B cell (primary cell): Measurements from ENCODE around the gene TACR2. TPM values are rescaled to one million over a fixed set of nuclear protein-coding genes. Genes with fewer than 3 reads are reported as not detected.
A peak's percentile ranks its signal among the peaks of the same experiment; 100 is the strongest.
"Not testable (repeated sequence)": the region's sequence is repeated elsewhere in the genome, so short reads cannot be mapped to it uniquely, and the experiment has no call there.

Experiments
- ATAC-seq: fragments of 200-7000 bp; cut with Tn5 transposase; one replicate; pipeline ENCODE4 v1.10.0; 2021; ENCODE audit warnings: low read depth, mild to moderate bottlenecking, moderate number of reproducible peaks, moderate library complexity
- CTCF ChIA-PET: fragments of 350-600 bp; sonication (Branson Sonifier 250); formaldehyde crosslinking; loops from one replicate; lab custom pipeline; 2021; ENCODE audit warnings: antibody characterized with exemption, inconsistent platforms; lab: Charles Lee
- POLR2A ChIA-PET: fragments of 350-600 bp; sonication (Branson Sonifier 250); formaldehyde crosslinking; loops from one replicate; lab custom pipeline; 2021; ENCODE audit warnings: antibody characterized with exemption; lab: Charles Lee
- DNase-seq: peaks from one replicate; pipeline ENCODE4 v3.0.0; 2013
- H2AFZ ChIP-seq: 2 replicates; pipeline ENCODE4 v1.6.1; 2012; ENCODE audit warnings: mild to moderate bottlenecking, low read depth, low read length; ENCODE audit not compliant: insufficient read depth, poor library complexity, severe bottlenecking
- H3K27ac ChIP-seq, 2 donors: 1 replicate in 1 of 2; 2 replicates in 1 of 2; pipeline ENCODE4 v1.5.1; 2012 to 2013; ENCODE audit warnings: low read length in 2 of 2, mild to moderate bottlenecking in 2 of 2, moderate library complexity in 1 of 2
- H3K27me3 ChIP-seq, 4 experiments: fragments of 200-600 bp in 1 of 4; sonication (generic) in 1 of 4; replicated peaks in 1 of 4; 1 replicate in 2 of 4; 2 replicates in 2 of 4; pipeline versions ENCODE4 v1.6.1 to v1.7.0; 2013 to 2016; ENCODE audit warnings: low read length in 3 of 4, mild to moderate bottlenecking in 2 of 4, mixed read lengths in 1 of 4, moderate library complexity in 1 of 4; ENCODE audit not compliant: insufficient read depth in 4 of 4, control insufficient read depth in 3 of 4; ENCODE audit errors: control extremely low read depth in 1 of 4
- H3K36me3 ChIP-seq, 2 experiments: replicated peaks in 1 of 2; 1 replicate in 1 of 2; 2 replicates in 1 of 2; pipeline versions ENCODE4 v1.6.1 to v1.7.1; 2013; ENCODE audit warnings: low read length in 1 of 2; ENCODE audit not compliant: insufficient read depth in 2 of 2, control insufficient read depth in 1 of 2; ENCODE audit errors: control extremely low read depth in 1 of 2, extremely low read depth in 1 of 2
- H3K4me1 ChIP-seq, 2 donors: fragments of 200-600 bp in 1 of 2; sonication (generic) in 1 of 2; 1 replicate in 1 of 2; 2 replicates in 1 of 2; pipeline versions ENCODE4 v1.5.1 to v1.6.1; 2013 to 2017; ENCODE audit warnings: low read length in 2 of 2; ENCODE audit not compliant: control insufficient read depth in 2 of 2, insufficient read depth in 2 of 2
- H3K4me2 ChIP-seq: replicated peaks from 2 replicates; pipeline ENCODE3; 2012; ENCODE audit warnings: mild to moderate bottlenecking, low read depth, low read length; ENCODE audit not compliant: poor library complexity, severe bottlenecking
- H3K4me3 ChIP-seq, 5 experiments: fragments of 200-600 bp in 1 of 5; sonication (generic) in 1 of 5; 1 replicate in 3 of 5; 2 replicates in 2 of 5; pipeline versions ENCODE4 v1.5.1 to v1.7.0; 2011 to 2016; ENCODE audit warnings: low read length in 4 of 5, mild to moderate bottlenecking in 4 of 5, low read depth in 2 of 5, control low read depth in 1 of 5, moderate library complexity in 1 of 5; ENCODE audit not compliant: insufficient read depth in 1 of 5; ENCODE audit errors: control extremely low read depth in 1 of 5, extremely low read depth in 1 of 5
- H3K79me2 ChIP-seq: fragments of 200-600 bp; sonication (generic); one replicate; pipeline ENCODE4 v1.6.0; 2016; ENCODE audit warnings: low read length; ENCODE audit not compliant: control insufficient read depth, insufficient read depth
- H3K9ac ChIP-seq: fragments of 200-600 bp; sonication (generic); 2 replicates; pipeline ENCODE4 v1.6.1; 2017; ENCODE audit warnings: mild to moderate bottlenecking, low read length, moderate library complexity
- H3K9me3 ChIP-seq, 3 donors: one replicate each; pipeline versions ENCODE4 v1.6.1 to v1.7.1; 2013; ENCODE audit warnings: low read length in 2 of 3; ENCODE audit not compliant: control insufficient read depth in 2 of 3, insufficient read depth in 1 of 3; ENCODE audit errors: control extremely low read depth in 1 of 3
- H4K20me1 ChIP-seq: 2 replicates; pipeline ENCODE4 v1.6.0; 2012; ENCODE audit warnings: mild to moderate bottlenecking, low read length; ENCODE audit not compliant: insufficient read depth, control insufficient read depth, poor library complexity, severe bottlenecking
- H3K27ac Mint-ChIP-seq: one replicate; pipeline ENCODE4 v1.8.0; 2021; ENCODE audit warnings: mixed read lengths
- H3K27me3 Mint-ChIP-seq: one replicate; pipeline ENCODE4 v1.8.0; 2021; ENCODE audit warnings: mixed read lengths
- H3K4me1 Mint-ChIP-seq: one replicate; pipeline ENCODE4 v1.8.0; 2021; ENCODE audit warnings: mixed read lengths
- H3K4me3 Mint-ChIP-seq: one replicate; pipeline ENCODE4 v1.8.0; 2021; ENCODE audit warnings: mixed read lengths
- H3K9me3 Mint-ChIP-seq: one replicate; pipeline ENCODE4 v1.8.0; 2022; ENCODE audit warnings: mixed read lengths; ENCODE audit not compliant: insufficient read depth
- CTCF ChIP-seq: fragments of 200-600 bp; IDR thresholded peaks from one replicate; pipeline ENCODE4 v1.8.0; 2022; ENCODE audit warnings: antibody characterized with exemption, mild to moderate bottlenecking
- EZH2 ChIP-seq: IDR thresholded peaks from 2 replicates; pipeline ENCODE4 v1.6.1; 2012; ENCODE audit warnings: borderline replicate concordance, low read depth, mild to moderate bottlenecking, moderate library complexity, low read length; ENCODE audit not compliant: insufficient read depth, poor library complexity, severe bottlenecking
- WGBS: methylation state at CpG from one replicate; pipeline ENCODE4 v1.1.5; 2013; ENCODE audit warnings: missing lambda C conversion rate; ENCODE audit not compliant: insufficient coverage; 5-methylcytosine and 5-hydroxymethylcytosine counted together
- intact Hi-C: fragments of 100-400 bp; cut with micrococcal nuclease; formaldehyde crosslinking; loops from one replicate; pipeline ENCODE4 v1.10.0; 2022
- polyA plus RNA-seq: library from polyadenylated mRNA; depleted of rRNA; stranded (reverse); fragments of >200 nt; gene quantifications from 2 replicates; pipeline ENCODE4 v1.2.3, GENCODE V29; 2012
- total RNA-seq, 2 donors: library from RNA; stranded (reverse); fragments of 120-200 nt in 1 of 2; gene quantifications; 1 replicate in 1 of 2; 2 replicates in 1 of 2; pipeline versions ENCODE4 v1.2.3 to v1.2.4, GENCODE V29; 2013 to 2022

TACR2 gene
- total and polyA plus RNA-seq, 2 donors (not counting 1 experiment from before 2014, with no cell fraction given) = 0.18 TPM; not detected in 1

GRCh38 chr10:69451209-69451783 lies 34.6 kb upstream of the TACR2 start, which contains the start of gene TSPAN15:
TSS of gene TSPAN15 (plus strand) at chr10:69451465. CDS start at chr10:69451595, 130 bp downstream.
- no peaks in the 10 kb centered on the region for H3K36me3 ChIP-seq
- CTCF ChIA-PET = no interaction called here
- H3K27ac Mint-ChIP-seq = no peak within 1 kb of the TSS
- H3K9ac ChIP-seq = peak within 1 kb of the TSS; percentile 59
- H3K9me3 ChIP-seq = no peaks in the 10 kb centered on the region
- H3K9me3 Mint-ChIP-seq = no peaks in the 10 kb centered on the region
- H2AFZ ChIP-seq = peak within 1 kb of the TSS; percentile 72
- H3K27me3 ChIP-seq = peaks cover 0 to 19% (median 10%) of the 10 kb centered on the region in 4 experiments
- DNase-seq (peak; percentile 62), ATAC-seq (peak; percentile 89)
- H3K27me3 Mint-ChIP-seq = peaks cover 34% of the 10 kb centered on the region
- peak within 1 kb of the TSS; percentile 5 to 50 (median 44) for H3K4me3 ChIP-seq
- peak within 1 kb of the TSS; percentile 85 for H3K4me2 ChIP-seq
- H4K20me1 ChIP-seq = no peaks in the 10 kb centered on the region
- under 1% methylated on average over 37 of the region's 45 CpGs for WGBS
- peak within 1 kb of the TSS; percentile 88 for H3K4me3 Mint-ChIP-seq
- H3K27ac ChIP-seq = no peak within 1 kb of the TSS
- H3K4me1 Mint-ChIP-seq = peaks cover 13% of the 10 kb centered on the region
- TF ChIP-seq EZH2 (no peak), CTCF (no peak)
- peaks cover 10 to 12% of the 10 kb centered on the region in 2 donors for H3K4me1 ChIP-seq
- no peaks in the 10 kb centered on the region for H3K79me2 ChIP-seq
- POLR2A ChIA-PET = no interaction called here
- intact Hi-C loops = no loop called here

GRCh38 chr10:69450395-69450794 lies 33.7 kb upstream of the TACR2 start:
- intact Hi-C loops = not testable (repeated sequence)
- WGBS = 93% methylated on average over 12 of the region's 16 CpGs

More at GRCh38 chr10:69450395-69450794, 33.7 kb upstream of the TACR2 start:
- H3K4me3 ChIP-seq, H4K20me1 ChIP-seq, H3K9me3 Mint-ChIP-seq, DNase-seq, H3K79me2 ChIP-seq, H3K4me2 ChIP-seq, H3K27ac ChIP-seq, H3K9me3 ChIP-seq, POLR2A ChIA-PET, H2AFZ ChIP-seq, CTCF ChIA-PET, H3K27ac Mint-ChIP-seq, H3K4me3 Mint-ChIP-seq, ATAC-seq, H3K36me3 ChIP-seq, H3K9ac ChIP-seq: not testable (repeated sequence)
- H3K27me3 Mint-ChIP-seq = peaks cover 31% of the 10 kb centered on the region
- peaks cover 10 to 12% of the 10 kb centered on the region in 2 donors for H3K4me1 ChIP-seq
- peaks cover 0 to 19% (median 10%) of the 10 kb centered on the region in 4 experiments for H3K27me3 ChIP-seq
- peaks cover 13% of the 10 kb centered on the region for H3K4me1 Mint-ChIP-seq
